Heart left ventricle (tissue), 16 donors: ENCODE results near the gene STAG3. TPM values are rescaled to one million over a fixed set of nuclear protein-coding genes. Genes with fewer than 3 reads are reported as not detected.

Source experiments
- ATAC-seq, 4 donors: fragments of 200-7000 bp; cut with Tn5 transposase; one replicate each; pipeline ENCODE4 v1.9.1; 2020 to 2022; ENCODE audit warnings: moderate library complexity in 4 of 4, mild to moderate bottlenecking in 3 of 4, moderate number of reproducible peaks in 1 of 4
- DNase-seq, 5 donors: peaks; one replicate each; pipeline ENCODE4 v3.0.0-alpha.2; 2020
- H3K27ac ChIP-seq, 12 donors: fragments of 200-600 bp; sonication (generic) in 4 of 12; one replicate each; pipeline versions ENCODE4 v1.5.0 to v1.8.0; 2016 to 2022; ENCODE audit warnings: mild to moderate bottlenecking in 2 of 12
- H3K27me3 ChIP-seq, 9 donors: fragments of 200-600 bp; sonication (generic) in 2 of 9; one replicate each; pipeline versions ENCODE4 v1.5.1 to v1.8.0; 2016 to 2022; ENCODE audit warnings: mild to moderate bottlenecking in 3 of 9
- H3K36me3 ChIP-seq, 9 donors: fragments of 200-600 bp; sonication (generic) in 2 of 9; one replicate each; pipeline versions ENCODE4 v1.5.0 to v1.8.0; 2018 to 2022; ENCODE audit warnings: mild to moderate bottlenecking in 2 of 9
- H3K4me1 ChIP-seq, 12 donors: fragments of 200-600 bp; sonication (generic) in 4 of 12; one replicate each; pipeline versions ENCODE4 v1.5.0 to v1.8.0; 2016 to 2022; ENCODE audit warnings: mild to moderate bottlenecking in 3 of 12
- H3K4me3 ChIP-seq, 12 donors: fragments of 200-600 bp; sonication (generic) in 4 of 12; one replicate each; pipeline versions ENCODE4 v1.5.0 to v1.8.0; 2017 to 2022; ENCODE audit warnings: mild to moderate bottlenecking in 9 of 12, moderate library complexity in 4 of 12
- H3K9me3 ChIP-seq, 12 donors: fragments of 200-600 bp; sonication (generic) in 4 of 12; one replicate each; pipeline versions ENCODE4 v1.5.0 to v1.8.0; 2016 to 2022; ENCODE audit warnings: mild to moderate bottlenecking in 1 of 12
- CTCF ChIP-seq, 12 donors: fragments of 200-600 bp; sonication (generic) in 4 of 12; IDR thresholded peaks; one replicate each; pipeline versions ENCODE4 v1.5.0 to v1.8.0; 2018 to 2022; ENCODE audit warnings: antibody characterized with exemption in 12 of 12, mild to moderate bottlenecking in 5 of 12
- POLR2A ChIP-seq, 2 donors: fragments of 450-650 bp; IDR thresholded peaks; one replicate each; pipeline ENCODE4 v1.6.1; 2017; ENCODE audit warnings: antibody characterized with exemption in 2 of 2, mild to moderate bottlenecking in 2 of 2, moderate library complexity in 2 of 2
- WGBS, 4 donors: extraction: QIAGEN DNeasy Blood & Tissue Kit in 2 of 4; methylation state at CpG; one replicate each; pipeline versions ENCODE4 v1.1.5 to v1.1.7; 2013 to 2018; 5-methylcytosine and 5-hydroxymethylcytosine counted together
- intact Hi-C, 10 donors: fragments of 100-400 bp; cut with DNase I; formaldehyde crosslinking; loops; one replicate each; pipeline versions ENCODE4 v1.11.1 to v1.14.2; 2022
- polyA plus RNA-seq, 2 donors: library from polyadenylated mRNA; stranded (reverse); fragments of 200-250 nt; gene quantifications; one replicate each; pipeline ENCODE4 v1.2.3, GENCODE V29; 2013
- total RNA-seq, 9 donors: library from RNA; depleted of rRNA in 2 of 9; stranded (reverse); fragments of >200 nt in 2 of 9; fragmentation: NEBNext Ultra II Directional in 3 of 9; extraction: Animal tissue kit (Norgen Biotek cat#: 25700) in 3 of 9; gene quantifications; one replicate each; pipeline versions ENCODE4 v1.1.0 to v1.2.4, GENCODE V29; 2016 to 2023
- donor health status: ischemic (EF 13 %, LVEDD 7.1; RV severe dilation, severe dysfunction).
- donor health status: healthy with polysubstance abuse.
- donor health status: DM: no; HTN: yes; CAD: no.
- donor health status: DM: no; HTN: no; CAD: no.
- donor health status: ischemic (EF 25% LVEDD 6.9; RV normal size, moderate dysfunction).
- donor health status: ischemic (EF 25% LVEDD 5.7; RV mildly dilated, moderate dysfunction).
- donor health status: healthy.
- donor health status: DM: yes; HTN: yes; CAD: no.
- donor health status: ischemic (EF 35%, LVEDD 5.7; RV mildly dilated, moderate dysfunction).
- donor health status: nonischemic (EF 11% LVEDD 7.7; RV severe dilation, severe dysfunction).
- donor health status: DM: yes; HTN: yes; CAD: no.
- donor health status: PGD.
- donor health status: ischemic (EF 29% LVEDD 5.4; RV normal size, mild dysfunction).
- donor health status: nonischemic (EF 23%, LVEDD 6.1; RV moderate dilation, normal function).

STAG3 gene
- total and polyA plus RNA-seq, 11 donors: 0.09 to 1.3 (median 0.58) TPM; not detected in 1

DNA sequence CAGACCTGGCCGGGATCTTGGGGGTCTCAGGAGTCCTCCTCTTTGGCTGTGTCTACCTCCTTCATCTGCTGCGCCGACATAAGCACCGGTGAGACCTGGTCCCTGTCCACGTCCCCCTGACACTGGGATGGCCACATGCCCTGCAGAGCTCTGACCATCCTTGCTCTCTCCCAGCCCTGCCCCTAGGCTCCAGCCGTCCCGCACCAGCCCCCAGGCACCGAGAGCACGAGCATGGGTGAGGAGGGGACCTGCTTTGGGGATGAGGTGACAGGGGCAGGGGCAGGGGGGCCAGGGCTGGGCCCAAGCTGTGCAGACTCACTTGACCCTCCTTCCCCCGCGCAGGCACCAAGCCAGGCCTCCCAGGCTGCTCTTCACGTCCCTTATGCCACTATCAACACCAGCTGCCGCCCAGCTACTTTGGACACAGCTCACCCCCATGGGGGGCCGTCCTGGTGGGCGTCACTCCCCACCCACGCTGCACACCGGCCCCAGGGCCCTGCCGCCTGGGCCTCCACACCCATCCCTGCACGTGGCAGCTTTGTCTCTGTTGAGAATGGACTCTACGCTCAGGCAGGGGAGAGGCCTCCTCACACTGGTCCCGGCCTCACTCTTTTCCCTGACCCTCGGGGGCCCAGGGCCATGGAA, 43.0 kb downstream of the STAG3 start:
- intact Hi-C loops: no loop called here
- Histone ChIP-seq H3K27ac (peak overlapping the region in 2 of 12 donors; percentile 22 to 87), H3K36me3 (peaks cover 0 to 9% (median 0%) of the 10 kb centered on the region in 9 donors), H3K4me1 (peaks cover 0 to 10% (median 0%) of the 10 kb centered on the region in 12 donors), H3K4me3 (peak overlapping the region in 2 of 12 donors; percentile 25 to 55), H3K9me3 (no peaks in the 10 kb centered on the region), H3K27me3 (no peaks in the 10 kb centered on the region)
- ATAC-seq (no peak), DNase-seq (no peak)
- WGBS, 4 donors: 78 to 93% (median 88%) methylated on average over 21 to 22 of the region's 22 CpGs
- no peak for TF ChIP-seq CTCF (IDR thresholded peaks at IDR 0.05)
- no peak for TF ChIP-seq POLR2A (IDR thresholded peaks at IDR 0.05)

DNA sequence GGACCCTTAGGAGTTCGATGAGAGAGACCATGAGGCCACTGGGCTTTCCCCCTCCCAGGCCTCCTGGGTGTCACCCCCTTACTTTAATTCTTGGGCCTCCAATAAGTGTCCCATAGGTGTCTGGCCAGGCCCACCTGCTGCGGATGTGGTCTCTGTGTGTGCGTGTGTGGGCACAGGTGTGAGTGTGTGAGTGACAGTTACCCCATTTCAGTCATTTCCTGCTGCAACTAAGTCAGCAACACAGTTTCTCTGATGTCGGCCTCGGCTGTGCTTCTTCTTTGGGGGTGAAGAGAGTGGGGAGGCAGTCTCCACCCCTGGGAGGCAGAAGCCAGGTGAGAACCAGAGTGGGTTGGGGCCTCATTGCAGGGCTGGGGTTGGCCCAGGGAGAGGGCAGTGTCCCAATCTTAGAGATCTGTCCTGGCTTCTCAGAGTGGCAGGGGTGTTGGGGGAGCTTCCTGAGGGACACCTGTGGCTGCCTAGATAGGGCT, 43.6 kb downstream of the STAG3 start:
- peak overlapping the region in 2 of 12 donors; percentile 30 to 89 for H3K27ac ChIP-seq
- WGBS, 4 donors: 76 to 98% (median 93%) methylated on average over 5 of the region's 5 CpGs

DNA sequence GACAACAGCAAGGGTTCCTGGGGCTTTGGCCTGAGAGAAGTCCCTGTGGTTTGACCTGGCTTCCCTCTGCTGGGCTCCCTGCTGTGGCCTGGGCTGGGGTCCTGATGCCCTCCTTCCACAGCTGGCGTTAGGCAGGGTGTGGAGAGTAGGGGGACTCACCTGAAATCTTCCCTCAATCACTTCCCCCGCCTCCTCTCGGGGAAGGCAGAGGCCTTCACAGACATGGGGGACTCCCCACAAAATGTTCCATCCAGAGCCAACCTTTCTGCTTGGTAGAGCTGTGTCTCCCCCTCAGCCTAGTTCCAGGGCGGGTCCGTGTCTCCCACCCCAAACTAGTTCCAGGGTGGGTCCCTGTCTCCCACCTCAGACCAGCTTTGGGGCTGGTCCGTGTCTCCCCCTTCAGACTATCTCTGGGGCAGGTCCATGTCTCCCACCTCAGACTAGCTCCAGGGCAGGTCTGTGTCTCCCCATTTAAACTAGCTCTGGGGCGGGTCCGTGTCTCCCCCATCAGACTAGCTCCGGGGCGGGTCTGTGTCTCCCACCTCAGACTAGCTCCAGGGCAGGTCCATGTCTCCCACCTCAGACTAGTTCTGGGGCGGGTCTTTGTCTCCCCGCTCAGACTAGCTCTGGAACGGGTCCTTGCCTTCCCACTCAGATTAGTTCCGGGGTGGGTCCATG, 44.2 kb downstream of the STAG3 start:
- Histone ChIP-seq H3K27ac (peak overlapping the region in 2 of 12 donors; percentile 30 to 89), H3K36me3 (peaks cover 0 to 9% (median 0%) of the 10 kb centered on the region in 9 donors), H3K4me3 (peak overlapping the region in 1 of 12 donors; percentile 55), H3K27me3 (no peaks in the 10 kb centered on the region), H3K9me3 (no peaks in the 10 kb centered on the region), H3K4me1 (peaks cover 0 to 4% (median 0%) of the 10 kb centered on the region in 12 donors)
- WGBS, 4 donors: 86 to 94% (median 88%) methylated on average over 12 to 14 of the region's 14 CpGs
- TF ChIP-seq CTCF (IDR thresholded peaks at IDR 0.05) (no peak), POLR2A (IDR thresholded peaks at IDR 0.05) (no peak)
- DNase-seq: peak in 1 of 5 donors; percentile 40
- intact Hi-C loops: no loop called here
- no peak for ATAC-seq

More for the DNA sequence above, 43.6 kb downstream of the STAG3 start:
- Histone ChIP-seq H3K27me3 (no peaks in the 10 kb centered on the region), H3K36me3 (peaks cover 0 to 9% (median 0%) of the 10 kb centered on the region in 9 donors), H3K9me3 (no peaks in the 10 kb centered on the region), H3K4me3 (peak overlapping the region in 1 of 12 donors; percentile 55), H3K4me1 (peaks cover 0 to 4% (median 0%) of the 10 kb centered on the region in 12 donors)
- ATAC-seq (peak in 1 of 4 donors; percentile 20), DNase-seq (peak in 1 of 5 donors; percentile 51)
- intact Hi-C loops: no loop called here
- TF ChIP-seq CTCF (IDR thresholded peaks at IDR 0.05) (no peak), POLR2A (IDR thresholded peaks at IDR 0.05) (no peak)
